ENCODE data around the gene KIAA1210. TPM values are rescaled to one million over a fixed set of nuclear protein-coding genes. Genes with fewer than 3 reads are reported as not detected.
A peak's percentile ranks its signal among the peaks of the same experiment; 100 is the strongest.

KIAA1210 gene
- total RNA-seq, 2 experiments from 2014 or later: not detected

GRCh38 chrX:119130911-119131310 is 3.3 kb upstream of the KIAA1210 start:
- Mint-ChIP-seq H3K4me3 (no peak overlapping the region), H3K27me3 (peaks cover 14% of the 10 kb centered on the region), H3K9me3 (ENCODE audit: low read depth) (no peaks in the 10 kb centered on the region), H3K27ac (no peak overlapping the region), H3K4me1 (no peaks in the 10 kb centered on the region), H3K36me3 (no peaks in the 10 kb centered on the region)
- no peak for DNase-seq
- no peak for ATAC-seq
- CTCF ChIA-PET: no interaction called here

GRCh38 chrX:119121341-119121740 is 6.3 kb downstream of the KIAA1210 start:
- Mint-ChIP-seq H3K4me3 (no peak overlapping the region), H3K9me3 (ENCODE audit: low read depth) (no peaks in the 10 kb centered on the region), H3K27me3 (peaks cover 6% of the 10 kb centered on the region), H3K27ac (no peak overlapping the region), H3K4me1 (no peaks in the 10 kb centered on the region), H3K36me3 (no peaks in the 10 kb centered on the region)
- ATAC-seq: no peak
- no peak for DNase-seq
- CTCF ChIA-PET: interaction anchor here (0.9 kb wide), 1 partner anchor 145 kb away, joined by 3 read pairs; no protein-coding TSS in a partner anchor

GRCh38 chrX:119118780-119119395 is 8.7 kb downstream of the KIAA1210 start:
- peak; percentile 66 for DNase-seq
- Mint-ChIP-seq H3K27ac (no peak overlapping the region), H3K36me3 (no peaks in the 10 kb centered on the region), H3K4me3 (no peak overlapping the region), H3K9me3 (ENCODE audit: low read depth) (no peaks in the 10 kb centered on the region), H3K27me3 (peaks cover 5% of the 10 kb centered on the region), H3K4me1 (no peaks in the 10 kb centered on the region)
- ATAC-seq: peak; percentile 85
- CTCF ChIA-PET: interaction anchor here (0.9 to 1.7 kb wide), 7 partner anchors 11 to 151 kb away, joined by 3 to 9 read pairs (median 3); no protein-coding TSS in a partner anchor

GRCh38 chrX:119107206-119107605 is 20.4 kb downstream of the KIAA1210 start:
- H3K4me1 Mint-ChIP-seq: no peaks in the 10 kb centered on the region
- no peak for DNase-seq
- peaks cover 8% of the 10 kb centered on the region for H3K27me3 Mint-ChIP-seq
- H3K4me3 Mint-ChIP-seq: no peak overlapping the region
- no peak overlapping the region for H3K27ac Mint-ChIP-seq
- ATAC-seq: no peak
- no peaks in the 10 kb centered on the region for H3K36me3 Mint-ChIP-seq
- no peaks in the 10 kb centered on the region for H3K9me3 Mint-ChIP-seq (ENCODE audit: low read depth)
- CTCF ChIA-PET: no interaction called here

GRCh38 chrX:119105826-119106225 is 21.8 kb downstream of the KIAA1210 start:
- DNase-seq (no peak), ATAC-seq (no peak)
- no peaks in the 10 kb centered on the region for H3K36me3 Mint-ChIP-seq
- H3K4me1 Mint-ChIP-seq: no peaks in the 10 kb centered on the region
- no peak overlapping the region for H3K27ac Mint-ChIP-seq
- H3K9me3 Mint-ChIP-seq (ENCODE audit: low read depth): no peaks in the 10 kb centered on the region
- H3K4me3 Mint-ChIP-seq: no peak overlapping the region
- CTCF ChIA-PET: no interaction called here
- peaks cover 12% of the 10 kb centered on the region for H3K27me3 Mint-ChIP-seq

GRCh38 chrX:119101168-119101567 is 26.4 kb downstream of the KIAA1210 start:
- ATAC-seq: no peak
- peaks cover 18% of the 10 kb centered on the region for H3K27me3 Mint-ChIP-seq
- CTCF ChIA-PET: no interaction called here

GRCh38 chrX:119095936-119096335 is 31.7 kb downstream of the KIAA1210 start:
- ATAC-seq: no peak
- H3K27ac Mint-ChIP-seq: no peak overlapping the region
- CTCF ChIA-PET: no interaction called here
- no peaks in the 10 kb centered on the region for H3K36me3 Mint-ChIP-seq
- no peak for DNase-seq
- no peak overlapping the region for H3K4me3 Mint-ChIP-seq
- peaks cover 6% of the 10 kb centered on the region for H3K27me3 Mint-ChIP-seq
- no peaks in the 10 kb centered on the region for H3K9me3 Mint-ChIP-seq (ENCODE audit: low read depth)
- no peaks in the 10 kb centered on the region for H3K4me1 Mint-ChIP-seq

More at GRCh38 chrX:119101168-119101567, 26.4 kb downstream of the KIAA1210 start:
- no peak overlapping the region for H3K4me3 Mint-ChIP-seq
- H3K36me3 Mint-ChIP-seq: no peaks in the 10 kb centered on the region
- no peaks in the 10 kb centered on the region for H3K4me1 Mint-ChIP-seq
- no peak overlapping the region for H3K27ac Mint-ChIP-seq
- no peaks in the 10 kb centered on the region for H3K9me3 Mint-ChIP-seq (ENCODE audit: low read depth)
- DNase-seq: no peak

- Mint-ChIP-seq H3K36me3 (no peaks in the 10 kb centered on the region), H3K4me1 (no peaks in the 10 kb centered on the region), H3K4me3 (no peak overlapping the region), H3K27me3 (peaks cover 8% of the 10 kb centered on the region), H3K27ac (no peak overlapping the region), H3K9me3 (ENCODE audit: low read depth) (no peaks in the 10 kb centered on the region)
- CTCF ChIA-PET: no interaction called here
- no peak for DNase-seq
- no peak for ATAC-seq
Measured at GRCh38 chrX:119094819-119095218, 32.8 kb downstream of the KIAA1210 start.

GRCh38 chrX:119093991-119094735 is 33.4 kb downstream of the KIAA1210 start:
- no peak overlapping the region for H3K4me3 Mint-ChIP-seq
- H3K27me3 Mint-ChIP-seq: peaks cover 6% of the 10 kb centered on the region
- H3K27ac Mint-ChIP-seq: no peak overlapping the region
- CTCF ChIA-PET: no interaction called here
- DNase-seq (no peak), ATAC-seq (no peak)
- H3K9me3 Mint-ChIP-seq (ENCODE audit: low read depth): no peaks in the 10 kb centered on the region
- H3K36me3 Mint-ChIP-seq: no peaks in the 10 kb centered on the region
- no peaks in the 10 kb centered on the region for H3K4me1 Mint-ChIP-seq

- H3K9me3 Mint-ChIP-seq (ENCODE audit: low read depth): no peaks in the 10 kb centered on the region
- no peak overlapping the region for H3K4me3 Mint-ChIP-seq
- no peaks in the 10 kb centered on the region for H3K4me1 Mint-ChIP-seq
- H3K27me3 Mint-ChIP-seq: peaks cover 4% of the 10 kb centered on the region
- CTCF ChIA-PET: no interaction called here
- DNase-seq (no peak), ATAC-seq (no peak)
- H3K36me3 Mint-ChIP-seq: no peaks in the 10 kb centered on the region
- no peak overlapping the region for H3K27ac Mint-ChIP-seq
Measured at GRCh38 chrX:119090627-119091026, 37.0 kb downstream of the KIAA1210 start.

- DNase-seq (no peak), ATAC-seq (no peak)
- Mint-ChIP-seq H3K36me3 (no peaks in the 10 kb centered on the region), H3K4me3 (no peak overlapping the region), H3K27me3 (peaks cover 4% of the 10 kb centered on the region), H3K9me3 (ENCODE audit: low read depth) (no peaks in the 10 kb centered on the region), H3K4me1 (no peaks in the 10 kb centered on the region), H3K27ac (no peak overlapping the region)
- CTCF ChIA-PET: no interaction called here
Measured at GRCh38 chrX:119089619-119090018, 38.0 kb downstream of the KIAA1210 start.

GRCh38 chrX:119087121-119087520 is 40.5 kb downstream of the KIAA1210 start:
- Mint-ChIP-seq H3K4me1 (no peaks in the 10 kb centered on the region), H3K4me3 (no peak overlapping the region), H3K36me3 (no peaks in the 10 kb centered on the region), H3K9me3 (ENCODE audit: low read depth) (no peaks in the 10 kb centered on the region), H3K27me3 (peaks cover 8% of the 10 kb centered on the region), H3K27ac (no peak overlapping the region)
- ATAC-seq (no peak), DNase-seq (no peak)
- CTCF ChIA-PET: no interaction called here

- DNase-seq (no peak), ATAC-seq (no peak)
- CTCF ChIA-PET: no interaction called here
- Mint-ChIP-seq H3K27me3 (peaks cover 8% of the 10 kb centered on the region), H3K36me3 (no peaks in the 10 kb centered on the region), H3K4me1 (no peaks in the 10 kb centered on the region), H3K9me3 (ENCODE audit: low read depth) (no peaks in the 10 kb centered on the region), H3K27ac (no peak overlapping the region), H3K4me3 (no peak overlapping the region)
Measured at GRCh38 chrX:119084766-119085165, 42.8 kb downstream of the KIAA1210 start.

- no peaks in the 10 kb centered on the region for H3K4me1 Mint-ChIP-seq
- H3K27me3 Mint-ChIP-seq: peaks cover 8% of the 10 kb centered on the region
- no peak for DNase-seq
- no peak for ATAC-seq
- CTCF ChIA-PET: no interaction called here
- no peaks in the 10 kb centered on the region for H3K9me3 Mint-ChIP-seq (ENCODE audit: low read depth)
- no peak overlapping the region for H3K27ac Mint-ChIP-seq
- H3K4me3 Mint-ChIP-seq: no peak overlapping the region
- no peaks in the 10 kb centered on the region for H3K36me3 Mint-ChIP-seq
Measured at GRCh38 chrX:119082278-119082677, 45.3 kb downstream of the KIAA1210 start.
